PC-3 (cell line): ENCODE results near the gene C11orf87.

Source experiments
- EZH2 ChIP-seq: fragments of 300-600 bp; sonication (generic); IDR thresholded peaks from one replicate; pipeline ENCODE4 v1.6.1; 2017; ENCODE audit warnings: antibody characterized with exemption, mild to moderate bottlenecking, low read length; ENCODE audit not compliant: unreplicated experiment
- EZH2phosphoT487 ChIP-seq: fragments of 300-600 bp; sonication (generic); IDR thresholded peaks from 2 replicates; pipeline ENCODE4 v1.6.1; 2018; ENCODE audit warnings: mild to moderate bottlenecking, antibody characterized with exemption, low read length, borderline replicate concordance
- TF ChIP-seq, protein P1 (sequence below): fragments of 300-600 bp; sonication (generic); conservative IDR thresholded peaks from 2 replicates; pipeline ENCODE4 v1.5.1; 2017; ENCODE audit warnings: antibody characterized with exemption, low read depth, mild to moderate bottlenecking, low read length

GRCh38 chr11:109374032-109374431 lies 48.0 kb upstream of the C11orf87 start:
- TF ChIP-seq EZH2phosphoT487 (no peak), EZH2 (no peak)
- TF ChIP-seq, protein P1, sequence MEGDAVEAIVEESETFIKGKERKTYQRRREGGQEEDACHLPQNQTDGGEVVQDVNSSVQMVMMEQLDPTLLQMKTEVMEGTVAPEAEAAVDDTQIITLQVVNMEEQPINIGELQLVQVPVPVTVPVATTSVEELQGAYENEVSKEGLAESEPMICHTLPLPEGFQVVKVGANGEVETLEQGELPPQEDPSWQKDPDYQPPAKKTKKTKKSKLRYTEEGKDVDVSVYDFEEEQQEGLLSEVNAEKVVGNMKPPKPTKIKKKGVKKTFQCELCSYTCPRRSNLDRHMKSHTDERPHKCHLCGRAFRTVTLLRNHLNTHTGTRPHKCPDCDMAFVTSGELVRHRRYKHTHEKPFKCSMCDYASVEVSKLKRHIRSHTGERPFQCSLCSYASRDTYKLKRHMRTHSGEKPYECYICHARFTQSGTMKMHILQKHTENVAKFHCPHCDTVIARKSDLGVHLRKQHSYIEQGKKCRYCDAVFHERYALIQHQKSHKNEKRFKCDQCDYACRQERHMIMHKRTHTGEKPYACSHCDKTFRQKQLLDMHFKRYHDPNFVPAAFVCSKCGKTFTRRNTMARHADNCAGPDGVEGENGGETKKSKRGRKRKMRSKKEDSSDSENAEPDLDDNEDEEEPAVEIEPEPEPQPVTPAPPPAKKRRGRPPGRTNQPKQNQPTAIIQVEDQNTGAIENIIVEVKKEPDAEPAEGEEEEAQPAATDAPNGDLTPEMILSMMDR: no peak
